T-cell (primary cell): ENCODE measurements around the gene RAET1E. TPM values are rescaled to one million over a fixed set of nuclear protein-coding genes. Genes with fewer than 3 reads are reported as not detected.

Experiments
- ATAC-seq, 4 experiments: fragments of 200-7000 bp in 3 of 4; fragments of 150-1000 bp in 1 of 4; cut with Tn5 transposase; replicated peaks in 1 of 4; 1 replicate in 3 of 4; 2 replicates in 1 of 4; pipeline ENCODE4 v1.10.0; 2021; ENCODE audit warnings: moderate library complexity in 3 of 4, mild to moderate bottlenecking in 2 of 4, moderate number of reproducible peaks in 1 of 4
- CTCF ChIA-PET, 2 donors: fragments of 300-600 bp; sonication (Branson Sonifier 250); formaldehyde crosslinking; loops; one replicate each; lab custom pipeline; 2022; ENCODE audit warnings: antibody characterized with exemption in 2 of 2; lab: Charles Lee
- POLR2A ChIA-PET, 2 donors: fragments of 300-600 bp; sonication (Branson Sonifier 250); formaldehyde crosslinking; loops; one replicate each; lab custom pipeline; 2022; ENCODE audit warnings: antibody characterized with exemption in 2 of 2; lab: Charles Lee
- DNase-seq, 35 experiments: peaks; one replicate each; pipeline versions ENCODE4 v3.0.0 to v3.0.0-alpha.2; 2013 to 2023
- H3K27ac ChIP-seq: one replicate; pipeline ENCODE4 v1.5.1; 2013; ENCODE audit warnings: low read length
- H3K27me3 ChIP-seq, 2 experiments: replicated peaks in 1 of 2; 1 replicate in 1 of 2; 2 replicates in 1 of 2; pipeline versions ENCODE4 v1.6.1 to v1.7.0; 2013; ENCODE audit warnings: low read length in 1 of 2, mixed read lengths in 1 of 2; ENCODE audit not compliant: control insufficient read depth in 2 of 2, insufficient read depth in 2 of 2; ENCODE audit errors: extremely low read depth in 1 of 2
- H3K36me3 ChIP-seq, 2 donors: 1 replicate in 1 of 2; 2 replicates in 1 of 2; pipeline versions ENCODE4 v1.6.1 to v1.7.0; 2013; ENCODE audit warnings: low read length in 1 of 2; ENCODE audit not compliant: control insufficient read depth in 2 of 2, insufficient read depth in 1 of 2; ENCODE audit errors: extremely low read depth in 1 of 2
- H3K4me1 ChIP-seq, 2 experiments: 1 replicate in 1 of 2; 2 replicates in 1 of 2; pipeline versions ENCODE4 v1.6.1 to v1.7.0; 2013; ENCODE audit warnings: low read length in 2 of 2, mixed read lengths in 1 of 2; ENCODE audit not compliant: insufficient read depth in 2 of 2, control insufficient read depth in 1 of 2; ENCODE audit errors: extremely low read depth in 1 of 2
- H3K4me3 ChIP-seq, 2 donors: 1 replicate in 1 of 2; 2 replicates in 1 of 2; pipeline versions ENCODE4 v1.5.1 to v1.7.0; 2013; ENCODE audit warnings: mild to moderate bottlenecking in 2 of 2, low read length in 1 of 2, moderate library complexity in 1 of 2; ENCODE audit not compliant: control insufficient read depth in 1 of 2; ENCODE audit errors: extremely low read depth in 1 of 2
- H3K9me3 ChIP-seq: 2 replicates; pipeline ENCODE4 v1.7.0; 2013
- H3K27ac Mint-ChIP-seq, 2 donors: one replicate each; pipeline ENCODE4 v1.8.0; 2020 to 2021; ENCODE audit warnings: mild to moderate bottlenecking in 2 of 2, mixed read lengths in 2 of 2
- H3K27me3 Mint-ChIP-seq, 2 donors: one replicate each; pipeline ENCODE4 v1.8.0; 2021 to 2022; ENCODE audit warnings: mixed read lengths in 2 of 2
- H3K36me3 Mint-ChIP-seq: one replicate; pipeline ENCODE4 v1.8.0; 2021; ENCODE audit warnings: mixed read lengths
- H3K4me1 Mint-ChIP-seq, 3 donors: one replicate each; pipeline ENCODE4 v1.8.0; 2020 to 2022; ENCODE audit warnings: mixed read lengths in 3 of 3, mild to moderate bottlenecking in 1 of 3
- H3K4me3 Mint-ChIP-seq, 3 donors: one replicate each; pipeline ENCODE4 v1.8.0; 2020 to 2022; ENCODE audit warnings: mild to moderate bottlenecking in 3 of 3, mixed read lengths in 3 of 3, moderate library complexity in 3 of 3
- H3K9me3 Mint-ChIP-seq, 3 donors: one replicate each; pipeline ENCODE4 v1.8.0; 2020 to 2022; ENCODE audit warnings: mixed read lengths in 3 of 3
- WGBS: methylation state at CpG from one replicate; pipeline ENCODE4 v1.1.5; 2013; ENCODE audit warnings: missing lambda C conversion rate; ENCODE audit not compliant: insufficient coverage; 5-methylcytosine and 5-hydroxymethylcytosine counted together
- total RNA-seq, 35 experiments: library from RNA in 6 of 35; stranded (reverse) in 6 of 35; fragments of 120-200 nt in 1 of 35; gene quantifications; one replicate each; pipeline versions ENCODE4 v1.2.1 to v1.2.4 and lab custom pipeline; 2013 to 2026

The RAET1E gene
- total RNA-seq, 5 donors from 2014 or later (not counting 1 experiment from before 2014, with no cell fraction given): not detected

DNA sequence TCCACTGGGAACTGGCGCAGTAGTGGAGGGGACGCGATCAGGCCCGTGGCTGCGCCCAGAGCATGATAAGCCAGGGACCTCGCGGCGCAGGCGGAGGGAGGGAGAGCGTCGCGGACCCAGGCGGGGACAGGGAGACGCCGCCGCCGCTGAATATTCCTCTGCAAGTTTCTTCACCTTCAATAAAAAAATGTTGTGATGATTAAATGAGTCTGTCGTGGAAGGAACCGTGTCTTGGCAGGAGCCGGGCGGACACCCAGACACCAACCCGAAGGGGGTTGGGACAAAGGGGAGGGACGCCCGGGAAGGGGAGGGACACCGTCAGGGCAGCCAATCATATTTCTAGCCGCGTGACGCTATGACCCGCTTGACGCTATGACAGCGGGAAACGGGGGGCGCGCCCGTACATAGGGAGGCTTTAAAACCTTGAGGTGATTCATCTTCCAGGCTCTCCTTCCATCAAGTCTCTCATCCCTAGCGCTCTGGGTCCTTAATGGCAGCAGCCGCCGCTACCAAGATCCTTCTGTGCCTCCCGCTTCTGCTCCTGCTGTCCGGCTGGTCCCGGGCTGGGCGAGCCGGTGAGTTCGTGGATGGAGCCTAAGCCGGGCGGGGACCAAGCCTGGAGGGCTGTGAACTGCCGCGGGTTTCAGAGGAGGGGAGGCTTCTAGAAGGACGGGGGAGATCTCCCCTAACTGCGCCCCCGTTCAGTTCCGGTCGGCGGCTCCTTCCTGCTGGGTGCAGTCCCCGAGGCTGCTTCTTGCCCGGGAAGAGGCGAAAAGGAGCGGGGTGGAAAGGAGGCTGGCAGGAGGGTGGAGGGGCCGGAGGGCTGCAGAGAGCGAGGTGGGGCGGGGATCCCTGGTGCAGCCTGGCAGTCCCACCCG is 43.9 kb upstream of the RAET1E start, which contains the start of gene ULBP2:
TSS of gene ULBP2 (plus strand) at position 432 of the 878 bp plus-strand sequence. CDS start at position 491, 59 bp downstream.
- H3K27ac Mint-ChIP-seq: peak within 1 kb of the TSS in 1 of 2 donors; percentile 82
- no peaks in the 10 kb centered on the region for H3K9me3 ChIP-seq
- ATAC-seq (peak; percentile 87 to 96 (median 94)), DNase-seq (peak; percentile 64 to 96 (median 89))
- H3K4me3 Mint-ChIP-seq: peak within 1 kb of the TSS; percentile 91 to 93 (median 91)
- WGBS: 3% methylated on average over 42 of the region's 62 CpGs
- peaks cover 0 to 38% of the 10 kb centered on the region in 2 experiments for H3K4me1 ChIP-seq
- no peaks in the 10 kb centered on the region for H3K36me3 Mint-ChIP-seq
- CTCF ChIA-PET: interaction anchor here (1.1 kb wide), 2 partner anchors 20 to 42 kb away, joined by 3 to 4 read pairs; no protein-coding TSS in a partner anchor
- no peaks in the 10 kb centered on the region for H3K36me3 ChIP-seq
- H3K9me3 Mint-ChIP-seq: no peaks in the 10 kb centered on the region
- H3K4me1 Mint-ChIP-seq: peaks cover 30 to 47% (median 34%) of the 10 kb centered on the region in 3 donors
- H3K4me3 ChIP-seq: peak within 1 kb of the TSS; percentile 66 to 74
- peaks cover 15 to 51% of the 10 kb centered on the region in 2 experiments for H3K27me3 ChIP-seq
- peaks cover 27 to 44% of the 10 kb centered on the region in 2 donors for H3K27me3 Mint-ChIP-seq
- POLR2A ChIA-PET: no interaction called here
- H3K27ac ChIP-seq: no peak within 1 kb of the TSS

DNA sequence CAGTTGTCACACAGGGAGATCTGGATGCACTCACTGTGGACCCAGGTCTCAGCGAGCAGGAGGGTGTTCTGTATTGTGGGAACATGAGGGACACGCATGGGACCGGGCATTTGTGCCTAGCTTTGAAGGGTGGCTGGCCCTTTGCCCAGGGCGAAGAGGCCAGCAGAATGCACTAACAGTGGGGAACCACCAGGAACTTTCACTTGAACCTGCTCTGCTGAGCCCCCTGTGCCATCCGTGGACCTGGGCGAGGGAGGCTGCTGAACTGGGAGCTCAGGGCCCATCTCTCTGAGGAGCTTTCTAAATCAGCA is 42.7 kb upstream of the RAET1E start:
- peak overlapping the region in 2 of 3 donors; percentile 59 to 91 for H3K4me3 Mint-ChIP-seq
- H3K27me3 ChIP-seq: peaks cover 17 to 61% of the 10 kb centered on the region in 2 experiments
- 62% methylated on average over 4 of the region's 6 CpGs for WGBS

DNA sequence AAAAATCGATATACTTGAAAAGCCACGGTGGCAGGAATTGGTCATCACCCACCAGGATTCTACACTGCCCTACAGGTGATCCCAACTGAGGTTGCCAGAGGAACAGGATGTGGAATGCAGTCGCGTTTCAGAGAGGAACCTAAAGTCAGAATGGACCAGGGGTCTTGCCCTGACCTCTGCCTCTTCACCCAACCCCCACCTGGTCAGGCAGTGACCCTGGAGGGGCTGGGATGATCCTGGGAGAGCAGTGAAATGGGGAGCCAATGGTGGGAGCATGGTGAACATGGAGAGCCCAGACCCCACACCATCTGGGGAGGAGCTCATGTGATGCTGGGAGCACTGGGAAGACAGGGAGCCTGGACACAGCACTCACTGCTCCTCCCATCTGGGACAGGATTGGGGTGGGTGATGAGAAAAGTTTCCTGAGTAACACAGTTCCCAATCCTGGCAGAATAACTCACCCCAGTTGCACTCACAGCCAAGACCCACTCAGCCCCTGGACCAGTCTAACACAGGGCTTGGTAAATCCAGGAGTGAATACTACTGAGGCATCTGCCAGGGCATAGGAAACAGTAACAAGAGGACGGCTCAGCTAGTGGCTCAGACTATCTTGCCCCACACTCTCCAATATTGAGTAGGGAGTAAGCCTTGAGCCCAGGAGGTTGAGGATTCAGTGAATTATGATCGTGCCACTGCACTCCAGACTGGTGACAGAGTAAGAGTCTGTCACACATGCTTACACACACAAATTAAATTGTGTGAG is 42.2 kb upstream of the RAET1E start:
- peak overlapping the region in 2 of 3 donors; percentile 59 to 91 for H3K4me3 Mint-ChIP-seq
- no peaks in the 10 kb centered on the region for H3K9me3 Mint-ChIP-seq
- ChIA-PET CTCF (interaction anchor here in 1 of 2 donors (1.1 to 1.2 kb wide), 2 partner anchors 44 to 77 kb away, joined by 3 read pairs; no protein-coding TSS in a partner anchor), POLR2A (no interaction called here)
- Histone ChIP-seq H3K27ac (no peak overlapping the region), H3K36me3 (no peaks in the 10 kb centered on the region), H3K27me3 (peaks cover 22 to 66% of the 10 kb centered on the region in 2 experiments), H3K4me1 (peaks cover 0 to 38% of the 10 kb centered on the region in 2 experiments), H3K4me3 (no peak overlapping the region), H3K9me3 (no peaks in the 10 kb centered on the region)
- DNase-seq: no peak
- peaks cover 30 to 47% (median 34%) of the 10 kb centered on the region in 3 donors for H3K4me1 Mint-ChIP-seq
- no CpG with 5 or more reads among the region's 6 CpGs for WGBS
- peak overlapping the region in 1 of 2 donors; percentile 19 for H3K27ac Mint-ChIP-seq
- no peak for ATAC-seq
- no peaks in the 10 kb centered on the region for H3K36me3 Mint-ChIP-seq
- peaks cover 43 to 59% of the 10 kb centered on the region in 2 donors for H3K27me3 Mint-ChIP-seq

More for the DNA sequence above, 42.7 kb upstream of the RAET1E start:
- DNase-seq: no peak
- H3K36me3 ChIP-seq: no peaks in the 10 kb centered on the region
- no peak for ATAC-seq
- Mint-ChIP-seq H3K27me3 (peaks cover 38 to 53% of the 10 kb centered on the region in 2 donors), H3K4me1 (peaks cover 30 to 47% (median 34%) of the 10 kb centered on the region in 3 donors), H3K27ac (no peak overlapping the region), H3K9me3 (no peaks in the 10 kb centered on the region), H3K36me3 (no peaks in the 10 kb centered on the region)
- POLR2A ChIA-PET: no interaction called here
- no peak overlapping the region for H3K4me3 ChIP-seq
- H3K9me3 ChIP-seq: no peaks in the 10 kb centered on the region
- H3K27ac ChIP-seq: no peak overlapping the region
- CTCF ChIA-PET: interaction anchor here (1.1 to 1.2 kb wide), 3 partner anchors 21 to 76 kb away, joined by 3 to 4 read pairs (median 3); no protein-coding TSS in a partner anchor
- peaks cover 0 to 38% of the 10 kb centered on the region in 2 experiments for H3K4me1 ChIP-seq

DNA sequence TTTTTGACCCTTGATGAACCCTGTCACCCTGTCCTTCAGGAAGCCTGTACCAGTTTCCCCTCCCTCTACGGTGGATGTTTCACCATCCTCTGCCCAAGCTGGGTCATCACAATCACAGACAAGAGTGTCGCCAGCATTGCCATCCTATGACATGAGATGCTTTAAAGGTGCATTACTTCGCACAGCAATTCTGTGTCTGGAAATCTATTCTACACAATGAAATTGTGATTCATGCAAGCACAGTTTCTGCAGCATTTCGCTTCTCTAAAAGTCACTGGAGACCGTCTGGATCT is 41.4 kb upstream of the RAET1E start:
- Mint-ChIP-seq H3K36me3 (no peaks in the 10 kb centered on the region), H3K27ac (peak overlapping the region in 1 of 2 donors; percentile 80), H3K4me1 (peaks cover 30 to 49% (median 36%) of the 10 kb centered on the region in 3 donors), H3K9me3 (no peaks in the 10 kb centered on the region), H3K4me3 (peak overlapping the region; percentile 70 to 91 (median 76)), H3K27me3 (peaks cover 51 to 67% of the 10 kb centered on the region in 2 donors)
- no peaks in the 10 kb centered on the region for H3K9me3 ChIP-seq
- POLR2A ChIA-PET: no interaction called here
- H3K27ac ChIP-seq: no peak overlapping the region
- ATAC-seq (no peak), DNase-seq (peak in 1 of 35 experiments; percentile 39)
- CTCF ChIA-PET: no interaction called here
- peaks cover 23 to 74% of the 10 kb centered on the region in 2 experiments for H3K27me3 ChIP-seq
- peaks cover 0 to 41% of the 10 kb centered on the region in 2 experiments for H3K4me1 ChIP-seq
- 28% methylated on average over 5 of the region's 5 CpGs for WGBS
- H3K36me3 ChIP-seq: no peaks in the 10 kb centered on the region
- H3K4me3 ChIP-seq: no peak overlapping the region

DNA sequence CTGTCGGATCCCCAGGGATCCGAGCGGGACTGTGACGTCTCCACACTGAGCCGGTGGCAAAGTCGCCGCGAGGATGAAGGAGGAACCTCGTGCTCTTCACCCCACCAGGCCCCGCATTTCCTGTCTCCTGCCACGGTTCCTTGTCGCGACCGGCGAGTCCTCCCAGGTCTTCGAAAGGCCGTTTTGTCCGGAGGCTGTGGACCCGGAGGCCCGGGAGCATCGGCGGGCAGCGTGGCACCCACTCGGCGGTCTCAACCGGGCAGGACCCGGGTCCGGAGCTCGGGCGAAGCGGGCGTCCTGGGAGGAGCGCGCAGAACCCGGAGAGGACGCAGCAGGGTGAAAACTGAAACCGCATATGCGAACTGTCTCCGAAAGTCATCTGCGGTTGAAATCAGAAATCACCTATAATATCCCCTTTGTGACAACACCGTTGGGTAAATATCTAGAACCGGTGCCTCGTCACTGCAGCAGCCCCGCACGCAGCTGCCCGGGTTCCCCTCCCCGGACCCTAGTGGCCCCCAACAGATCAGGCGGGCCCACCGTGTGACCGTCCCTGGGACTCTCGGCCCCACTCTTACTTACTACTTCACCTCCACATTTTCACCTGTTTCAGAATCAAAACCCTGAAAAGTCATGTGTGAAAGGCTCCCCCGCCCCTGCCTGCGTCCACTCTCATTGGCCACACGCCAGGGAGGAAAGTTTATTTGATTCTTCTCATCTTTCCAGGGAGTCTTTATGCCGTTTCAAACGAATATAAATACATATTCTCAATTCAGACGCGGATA is 40.9 kb upstream of the RAET1E start:
- peaks cover 31 to 50% (median 38%) of the 10 kb centered on the region in 3 donors for H3K4me1 Mint-ChIP-seq
- no peaks in the 10 kb centered on the region for H3K9me3 ChIP-seq
- POLR2A ChIA-PET: no interaction called here
- WGBS: under 1% methylated on average over 56 of the region's 58 CpGs
- H3K36me3 ChIP-seq: no peaks in the 10 kb centered on the region
- DNase-seq (peak in 31 of 35 experiments; percentile 27 to 88 (median 46)), ATAC-seq (peak in 1 of 4 experiments; percentile 53)
- CTCF ChIA-PET: no interaction called here
- H3K9me3 Mint-ChIP-seq: no peaks in the 10 kb centered on the region
- peaks cover 55 to 71% of the 10 kb centered on the region in 2 donors for H3K27me3 Mint-ChIP-seq
- H3K27ac ChIP-seq: no peak overlapping the region
- peak overlapping the region; percentile 45 to 62 for H3K4me3 ChIP-seq
- peak overlapping the region; percentile 70 to 91 (median 76) for H3K4me3 Mint-ChIP-seq
- peaks cover 23 to 75% of the 10 kb centered on the region in 2 experiments for H3K27me3 ChIP-seq
- H3K4me1 ChIP-seq: peaks cover 0 to 42% of the 10 kb centered on the region in 2 experiments
- H3K27ac Mint-ChIP-seq: peak overlapping the region in 1 of 2 donors; percentile 80
- no peaks in the 10 kb centered on the region for H3K36me3 Mint-ChIP-seq
